Measurements from ENCODE around the gene VSTM2B. TPM values are rescaled to one million over a fixed set of nuclear protein-coding genes. Genes with fewer than 3 reads are reported as not detected.

VSTM2B gene
- total and polyA plus RNA-seq, 2 of the 13 experiments (the other 11 are each of a cell fraction or from before 2014, with no cell fraction given), result not detected

DNA sequence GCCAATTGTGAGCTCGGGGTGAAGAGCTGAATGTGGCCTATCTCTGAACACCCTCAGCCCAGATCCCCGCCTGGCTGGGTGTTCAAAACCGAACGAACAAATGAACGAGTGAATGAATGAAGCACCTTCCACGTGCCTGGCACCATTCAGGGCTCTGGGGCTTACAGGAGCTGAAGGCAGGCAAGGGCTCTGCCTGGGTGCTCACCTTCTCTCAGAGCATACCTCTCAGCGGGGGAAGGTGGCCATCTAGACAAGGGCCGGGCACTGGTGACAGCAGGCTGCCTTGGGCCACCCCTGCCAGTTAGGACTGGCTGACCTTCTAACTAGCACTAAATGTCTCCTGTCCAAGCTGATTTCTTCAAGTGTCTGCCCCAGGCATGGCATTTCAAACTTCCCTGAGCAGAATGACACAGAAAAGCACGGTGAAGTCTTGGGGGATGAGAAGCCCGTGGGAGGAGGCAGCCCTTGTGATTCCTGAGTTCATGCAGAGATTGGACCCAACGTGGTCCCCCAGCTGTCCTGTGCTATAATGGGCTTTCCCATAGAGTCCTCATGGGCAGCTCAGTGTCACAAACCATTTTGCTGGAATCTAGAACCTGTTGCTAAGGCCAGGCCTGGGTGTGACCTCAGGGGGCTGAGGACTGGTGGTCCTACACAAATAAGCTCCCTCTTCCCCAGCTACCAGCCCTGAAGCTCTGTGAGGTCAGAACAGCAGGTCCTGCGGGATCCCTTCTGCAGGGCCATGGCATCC is 27.9 kb upstream of the VSTM2B start:
- H2AFZ ChIP-seq (ENCODE audit: low read length), result no peak overlapping the region
- no peaks in the 10 kb centered on the region for H3K36me3 ChIP-seq (replicated peaks in 1 of 2; ENCODE audit: control insufficient read depth in 1 of 2, insufficient read depth in 2 of 2, low read length in 2 of 2)
- TF ChIP-seq, protein P1, sequence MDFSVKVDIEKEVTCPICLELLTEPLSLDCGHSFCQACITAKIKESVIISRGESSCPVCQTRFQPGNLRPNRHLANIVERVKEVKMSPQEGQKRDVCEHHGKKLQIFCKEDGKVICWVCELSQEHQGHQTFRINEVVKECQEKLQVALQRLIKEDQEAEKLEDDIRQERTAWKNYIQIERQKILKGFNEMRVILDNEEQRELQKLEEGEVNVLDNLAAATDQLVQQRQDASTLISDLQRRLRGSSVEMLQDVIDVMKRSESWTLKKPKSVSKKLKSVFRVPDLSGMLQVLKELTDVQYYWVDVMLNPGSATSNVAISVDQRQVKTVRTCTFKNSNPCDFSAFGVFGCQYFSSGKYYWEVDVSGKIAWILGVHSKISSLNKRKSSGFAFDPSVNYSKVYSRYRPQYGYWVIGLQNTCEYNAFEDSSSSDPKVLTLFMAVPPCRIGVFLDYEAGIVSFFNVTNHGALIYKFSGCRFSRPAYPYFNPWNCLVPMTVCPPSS (IDR thresholded peaks at IDR 0.05), result no peak
- TF ChIP-seq SMARCE1 (IDR thresholded peaks at IDR 0.05; ENCODE audit: borderline replicate concordance) (no peak), ZKSCAN5 (CRISPR knock-in tag; IDR thresholded peaks at IDR 0.05) (no peak), FIP1L1 (IDR thresholded peaks at IDR 0.05; ENCODE audit: borderline replicate concordance, insufficient read depth, low read depth, low read length) (no peak), NFKBIZ (CRISPR knock-in tag; IDR thresholded peaks at IDR 0.05) (no peak), SP2 (CRISPR knock-in tag; IDR thresholded peaks at IDR 0.05) (no peak), KAT8 (CRISPR knock-in tag; IDR thresholded peaks at IDR 0.05) (no peak)
- TF ChIP-seq, protein P2, sequence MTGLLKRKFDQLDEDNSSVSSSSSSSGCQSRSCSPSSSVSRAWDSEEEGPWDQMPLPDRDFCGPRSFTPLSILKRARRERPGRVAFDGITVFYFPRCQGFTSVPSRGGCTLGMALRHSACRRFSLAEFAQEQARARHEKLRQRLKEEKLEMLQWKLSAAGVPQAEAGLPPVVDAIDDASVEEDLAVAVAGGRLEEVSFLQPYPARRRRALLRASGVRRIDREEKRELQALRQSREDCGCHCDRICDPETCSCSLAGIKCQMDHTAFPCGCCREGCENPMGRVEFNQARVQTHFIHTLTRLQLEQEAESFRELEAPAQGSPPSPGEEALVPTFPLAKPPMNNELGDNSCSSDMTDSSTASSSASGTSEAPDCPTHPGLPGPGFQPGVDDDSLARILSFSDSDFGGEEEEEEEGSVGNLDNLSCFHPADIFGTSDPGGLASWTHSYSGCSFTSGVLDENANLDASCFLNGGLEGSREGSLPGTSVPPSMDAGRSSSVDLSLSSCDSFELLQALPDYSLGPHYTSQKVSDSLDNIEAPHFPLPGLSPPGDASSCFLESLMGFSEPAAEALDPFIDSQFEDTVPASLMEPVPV (CRISPR knock-in tag; IDR thresholded peaks at IDR 0.05), result no peak
- TF ChIP-seq, protein P3, sequence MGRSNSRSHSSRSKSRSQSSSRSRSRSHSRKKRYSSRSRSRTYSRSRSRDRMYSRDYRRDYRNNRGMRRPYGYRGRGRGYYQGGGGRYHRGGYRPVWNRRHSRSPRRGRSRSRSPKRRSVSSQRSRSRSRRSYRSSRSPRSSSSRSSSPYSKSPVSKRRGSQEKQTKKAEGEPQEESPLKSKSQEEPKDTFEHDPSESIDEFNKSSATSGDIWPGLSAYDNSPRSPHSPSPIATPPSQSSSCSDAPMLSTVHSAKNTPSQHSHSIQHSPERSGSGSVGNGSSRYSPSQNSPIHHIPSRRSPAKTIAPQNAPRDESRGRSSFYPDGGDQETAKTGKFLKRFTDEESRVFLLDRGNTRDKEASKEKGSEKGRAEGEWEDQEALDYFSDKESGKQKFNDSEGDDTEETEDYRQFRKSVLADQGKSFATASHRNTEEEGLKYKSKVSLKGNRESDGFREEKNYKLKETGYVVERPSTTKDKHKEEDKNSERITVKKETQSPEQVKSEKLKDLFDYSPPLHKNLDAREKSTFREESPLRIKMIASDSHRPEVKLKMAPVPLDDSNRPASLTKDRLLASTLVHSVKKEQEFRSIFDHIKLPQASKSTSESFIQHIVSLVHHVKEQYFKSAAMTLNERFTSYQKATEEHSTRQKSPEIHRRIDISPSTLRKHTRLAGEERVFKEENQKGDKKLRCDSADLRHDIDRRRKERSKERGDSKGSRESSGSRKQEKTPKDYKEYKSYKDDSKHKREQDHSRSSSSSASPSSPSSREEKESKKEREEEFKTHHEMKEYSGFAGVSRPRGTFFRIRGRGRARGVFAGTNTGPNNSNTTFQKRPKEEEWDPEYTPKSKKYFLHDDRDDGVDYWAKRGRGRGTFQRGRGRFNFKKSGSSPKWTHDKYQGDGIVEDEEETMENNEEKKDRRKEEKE (IDR thresholded peaks at IDR 0.05), result no peak
- TF ChIP-seq, protein P4, sequence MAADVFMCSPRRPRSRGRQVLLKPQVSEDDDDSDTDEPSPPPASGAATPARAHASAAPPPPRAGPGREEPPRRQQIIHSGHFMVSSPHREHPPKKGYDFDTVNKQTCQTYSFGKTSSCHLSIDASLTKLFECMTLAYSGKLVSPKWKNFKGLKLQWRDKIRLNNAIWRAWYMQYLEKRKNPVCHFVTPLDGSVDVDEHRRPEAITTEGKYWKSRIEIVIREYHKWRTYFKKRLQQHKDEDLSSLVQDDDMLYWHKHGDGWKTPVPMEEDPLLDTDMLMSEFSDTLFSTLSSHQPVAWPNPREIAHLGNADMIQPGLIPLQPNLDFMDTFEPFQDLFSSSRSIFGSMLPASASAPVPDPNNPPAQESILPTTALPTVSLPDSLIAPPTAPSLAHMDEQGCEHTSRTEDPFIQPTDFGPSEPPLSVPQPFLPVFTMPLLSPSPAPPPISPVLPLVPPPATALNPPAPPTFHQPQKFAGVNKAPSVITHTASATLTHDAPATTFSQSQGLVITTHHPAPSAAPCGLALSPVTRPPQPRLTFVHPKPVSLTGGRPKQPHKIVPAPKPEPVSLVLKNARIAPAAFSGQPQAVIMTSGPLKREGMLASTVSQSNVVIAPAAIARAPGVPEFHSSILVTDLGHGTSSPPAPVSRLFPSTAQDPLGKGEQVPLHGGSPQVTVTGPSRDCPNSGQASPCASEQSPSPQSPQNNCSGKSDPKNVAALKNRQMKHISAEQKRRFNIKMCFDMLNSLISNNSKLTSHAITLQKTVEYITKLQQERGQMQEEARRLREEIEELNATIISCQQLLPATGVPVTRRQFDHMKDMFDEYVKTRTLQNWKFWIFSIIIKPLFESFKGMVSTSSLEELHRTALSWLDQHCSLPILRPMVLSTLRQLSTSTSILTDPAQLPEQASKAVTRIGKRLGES (CRISPR knock-in tag; IDR thresholded peaks at IDR 0.05; ENCODE audit: borderline replicate concordance), result no peak
- TF ChIP-seq, protein P5, sequence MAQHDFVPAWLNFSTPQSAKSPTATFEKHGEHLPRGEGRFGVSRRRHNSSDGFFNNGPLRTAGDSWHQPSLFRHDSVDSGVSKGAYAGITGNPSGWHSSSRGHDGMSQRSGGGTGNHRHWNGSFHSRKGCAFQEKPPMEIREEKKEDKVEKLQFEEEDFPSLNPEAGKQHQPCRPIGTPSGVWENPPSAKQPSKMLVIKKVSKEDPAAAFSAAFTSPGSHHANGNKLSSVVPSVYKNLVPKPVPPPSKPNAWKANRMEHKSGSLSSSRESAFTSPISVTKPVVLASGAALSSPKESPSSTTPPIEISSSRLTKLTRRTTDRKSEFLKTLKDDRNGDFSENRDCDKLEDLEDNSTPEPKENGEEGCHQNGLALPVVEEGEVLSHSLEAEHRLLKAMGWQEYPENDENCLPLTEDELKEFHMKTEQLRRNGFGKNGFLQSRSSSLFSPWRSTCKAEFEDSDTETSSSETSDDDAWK (CRISPR knock-in tag; IDR thresholded peaks at IDR 0.05), result no peak
- TF ChIP-seq, protein P6, sequence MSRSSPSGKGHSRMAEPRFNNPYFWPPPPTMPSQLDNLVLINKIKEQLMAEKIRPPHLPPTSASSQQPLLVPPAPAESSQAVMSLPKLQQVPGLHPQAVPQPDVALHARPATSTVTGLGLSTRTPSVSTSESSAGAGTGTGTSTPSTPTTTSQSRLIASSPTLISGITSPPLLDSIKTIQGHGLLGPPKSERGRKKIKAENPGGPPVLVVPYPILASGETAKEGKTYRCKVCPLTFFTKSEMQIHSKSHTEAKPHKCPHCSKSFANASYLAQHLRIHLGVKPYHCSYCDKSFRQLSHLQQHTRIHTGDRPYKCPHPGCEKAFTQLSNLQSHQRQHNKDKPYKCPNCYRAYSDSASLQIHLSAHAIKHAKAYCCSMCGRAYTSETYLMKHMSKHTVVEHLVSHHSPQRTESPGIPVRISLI (CRISPR knock-in tag; IDR thresholded peaks at IDR 0.05; ENCODE audit: borderline replicate concordance), result no peak
- H3K4me3 ChIP-seq (replicated peaks in 1 of 3; ENCODE audit: insufficient read depth in 1 of 3, low read depth in 2 of 3, low read length in 3 of 3), result no peak overlapping the region
- no peak overlapping the region for H3K27ac ChIP-seq (ENCODE audit: extremely low read length, insufficient read depth, low read length)
- no peak overlapping the region for H3K4me2 ChIP-seq (ENCODE audit: low read depth, low read length)
- H3K9ac ChIP-seq (ENCODE audit: insufficient read depth, low read depth, low read length), result no peak overlapping the region
- ATAC-seq (no peak), FAIRE-seq (no peak), DNase-seq (ENCODE audit: low spot score) (no peak)
- no peaks in the 10 kb centered on the region for H3K79me2 ChIP-seq (ENCODE audit: insufficient read depth, low read length)
- intact Hi-C loops (cut with micrococcal nuclease; ENCODE audit: unreplicated experiment), result no loop called here
- in situ Hi-C loops (cut with HindIII; ENCODE audit: extremely low pct_ligation_motif_present, low pct_unique_long_range_greater_than_20kb), result no loop called here
- BruUV-seq (replicated peaks), result no TSS peak
- no peaks in the 10 kb centered on the region for H4K20me1 ChIP-seq (ENCODE audit: insufficient read depth, low read length)
- H3K4me1 ChIP-seq (ENCODE audit: insufficient read depth, low read length), result no peaks in the 10 kb centered on the region
- peaks cover 1 to 25% of the 10 kb centered on the region in 2 experiments; a peak in 2 of 5 replicates for H3K27me3 ChIP-seq (ENCODE audit: control insufficient read depth in 1 of 2, insufficient read depth in 2 of 2, low read length in 2 of 2)
- ChIA-PET POLR2A (no interaction called here), CTCF (ENCODE audit: low intra/inter-chr PET ratio, low total read pairs) (no interaction called here)
- no peaks in the 10 kb centered on the region for H3K9me3 ChIP-seq (ENCODE audit: low read length)
- WGBS (ENCODE audit: low lambda C conversion rate), result 2% methylated on average over 9 of the region's 12 CpGs
